22Rv1 (cell line): ENCODE data around the gene HTRA1.

ENCODE experiments used
- ZFX ChIP-seq: fragments of 450-650 bp; IDR thresholded peaks from 2 replicates; pipeline ENCODE4 v1.6.1; 2017; ENCODE audit warnings: antibody characterized with exemption, borderline replicate concordance
- TF ChIP-seq, protein P1 (sequence below): fragments of 450-650 bp; IDR thresholded peaks from 2 replicates; pipeline ENCODE4 v1.5.1; 2017; ENCODE audit warnings: mild to moderate bottlenecking

DNA sequence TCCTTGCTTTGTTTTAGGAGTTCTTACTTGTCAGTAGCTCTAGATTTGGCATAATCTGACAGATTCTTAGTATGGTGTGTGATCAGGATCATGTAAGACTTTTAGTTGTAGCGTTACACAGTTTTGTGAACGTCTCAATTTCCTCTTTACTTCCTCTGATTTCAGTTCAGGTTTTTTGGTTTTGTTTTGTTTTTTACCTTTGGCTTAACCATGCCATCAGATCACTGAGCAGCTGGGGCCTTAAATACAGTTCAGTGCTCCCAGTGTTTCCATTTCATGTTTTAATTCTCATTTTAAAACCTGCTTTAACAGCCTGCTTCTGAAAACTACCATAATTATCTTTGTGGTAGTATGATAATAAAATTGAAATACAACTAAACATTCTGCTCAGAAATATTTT lies 34.1 kb upstream of the HTRA1 start:
- TF ChIP-seq, protein P1, sequence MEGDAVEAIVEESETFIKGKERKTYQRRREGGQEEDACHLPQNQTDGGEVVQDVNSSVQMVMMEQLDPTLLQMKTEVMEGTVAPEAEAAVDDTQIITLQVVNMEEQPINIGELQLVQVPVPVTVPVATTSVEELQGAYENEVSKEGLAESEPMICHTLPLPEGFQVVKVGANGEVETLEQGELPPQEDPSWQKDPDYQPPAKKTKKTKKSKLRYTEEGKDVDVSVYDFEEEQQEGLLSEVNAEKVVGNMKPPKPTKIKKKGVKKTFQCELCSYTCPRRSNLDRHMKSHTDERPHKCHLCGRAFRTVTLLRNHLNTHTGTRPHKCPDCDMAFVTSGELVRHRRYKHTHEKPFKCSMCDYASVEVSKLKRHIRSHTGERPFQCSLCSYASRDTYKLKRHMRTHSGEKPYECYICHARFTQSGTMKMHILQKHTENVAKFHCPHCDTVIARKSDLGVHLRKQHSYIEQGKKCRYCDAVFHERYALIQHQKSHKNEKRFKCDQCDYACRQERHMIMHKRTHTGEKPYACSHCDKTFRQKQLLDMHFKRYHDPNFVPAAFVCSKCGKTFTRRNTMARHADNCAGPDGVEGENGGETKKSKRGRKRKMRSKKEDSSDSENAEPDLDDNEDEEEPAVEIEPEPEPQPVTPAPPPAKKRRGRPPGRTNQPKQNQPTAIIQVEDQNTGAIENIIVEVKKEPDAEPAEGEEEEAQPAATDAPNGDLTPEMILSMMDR, result no peak
- TF ChIP-seq ZFX, result no peak
